ENCODE results near the gene SPATA7. TPM values are rescaled to one million over a fixed set of nuclear protein-coding genes. Genes with fewer than 3 reads are reported as not detected.

SPATA7 gene
- polyA plus RNA-seq, 3 donors: 2.2 to 4.8 (median 3.4) TPM

- Mint-ChIP-seq H3K36me3 (no peaks in the 10 kb centered on the region), H3K4me1 (no peaks in the 10 kb centered on the region), H3K27me3 (ENCODE audit: low read depth in 3 of 3) (peaks cover 6 to 15% (median 7%) of the 10 kb centered on the region in 3 donors), H3K4me3 (no peak overlapping the region), H3K27ac (no peak overlapping the region), H3K9me3 (peaks cover 5 to 16% (median 14%) of the 10 kb centered on the region in 7 donors)
- no peak overlapping the region for H3K27ac ChIP-seq (ENCODE audit: low read depth in 1 of 2, low read length in 2 of 2)
- peaks cover 12% of the 10 kb centered on the region in 2 donors for H3K9me3 ChIP-seq (replicated peaks in 1 of 2; ENCODE audit: control insufficient read depth in 1 of 2, insufficient read depth in 1 of 2, low read length in 2 of 2)
- H4K20me1 ChIP-seq (ENCODE audit: insufficient read depth, low read length): no peaks in the 10 kb centered on the region
- intact Hi-C loops (cut with micrococcal nuclease): no loop called here
- H3K4me1 ChIP-seq (ENCODE audit: control insufficient read depth in 1 of 2, insufficient read depth in 2 of 2, low read length in 2 of 2): no peaks in the 10 kb centered on the region
- no peaks in the 10 kb centered on the region for H3K36me3 ChIP-seq (replicated peaks in 1 of 2; ENCODE audit: control insufficient read depth in 1 of 2, insufficient read depth in 2 of 2, low read length in 2 of 2)
- H3K79me2 ChIP-seq (ENCODE audit: insufficient read depth, low read length): no peaks in the 10 kb centered on the region
- TF ChIP-seq, protein P1, sequence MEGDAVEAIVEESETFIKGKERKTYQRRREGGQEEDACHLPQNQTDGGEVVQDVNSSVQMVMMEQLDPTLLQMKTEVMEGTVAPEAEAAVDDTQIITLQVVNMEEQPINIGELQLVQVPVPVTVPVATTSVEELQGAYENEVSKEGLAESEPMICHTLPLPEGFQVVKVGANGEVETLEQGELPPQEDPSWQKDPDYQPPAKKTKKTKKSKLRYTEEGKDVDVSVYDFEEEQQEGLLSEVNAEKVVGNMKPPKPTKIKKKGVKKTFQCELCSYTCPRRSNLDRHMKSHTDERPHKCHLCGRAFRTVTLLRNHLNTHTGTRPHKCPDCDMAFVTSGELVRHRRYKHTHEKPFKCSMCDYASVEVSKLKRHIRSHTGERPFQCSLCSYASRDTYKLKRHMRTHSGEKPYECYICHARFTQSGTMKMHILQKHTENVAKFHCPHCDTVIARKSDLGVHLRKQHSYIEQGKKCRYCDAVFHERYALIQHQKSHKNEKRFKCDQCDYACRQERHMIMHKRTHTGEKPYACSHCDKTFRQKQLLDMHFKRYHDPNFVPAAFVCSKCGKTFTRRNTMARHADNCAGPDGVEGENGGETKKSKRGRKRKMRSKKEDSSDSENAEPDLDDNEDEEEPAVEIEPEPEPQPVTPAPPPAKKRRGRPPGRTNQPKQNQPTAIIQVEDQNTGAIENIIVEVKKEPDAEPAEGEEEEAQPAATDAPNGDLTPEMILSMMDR (IDR thresholded peaks at IDR 0.05): no peak
- H3K9ac ChIP-seq (ENCODE audit: insufficient read depth, low read length, poor library complexity, severe bottlenecking): no peak overlapping the region
- no peak overlapping the region for H3K4me2 ChIP-seq (replicated peaks; ENCODE audit: extremely low read depth, low read length, poor library complexity, severe bottlenecking)
- H3K4me3 ChIP-seq (replicated peaks in 1 of 3; ENCODE audit: low read depth in 2 of 3, low read length in 3 of 3): no peak overlapping the region
- WGBS (ENCODE audit: insufficient coverage): no CpG with 5 or more reads among the region's 4 CpGs
- no peak overlapping the region for H2AFZ ChIP-seq (ENCODE audit: insufficient read depth, low read depth, low read length, poor library complexity, severe bottlenecking)
- DNase-seq: no peak
- peaks cover 6 to 8% of the 10 kb centered on the region in 2 donors for H3K27me3 ChIP-seq (ENCODE audit: control insufficient read depth in 2 of 2, insufficient read depth in 2 of 2, low read length in 2 of 2)
Measured at GRCh38 chr14:88364710-88365413, 20.6 kb upstream of the SPATA7 start.

DNA sequence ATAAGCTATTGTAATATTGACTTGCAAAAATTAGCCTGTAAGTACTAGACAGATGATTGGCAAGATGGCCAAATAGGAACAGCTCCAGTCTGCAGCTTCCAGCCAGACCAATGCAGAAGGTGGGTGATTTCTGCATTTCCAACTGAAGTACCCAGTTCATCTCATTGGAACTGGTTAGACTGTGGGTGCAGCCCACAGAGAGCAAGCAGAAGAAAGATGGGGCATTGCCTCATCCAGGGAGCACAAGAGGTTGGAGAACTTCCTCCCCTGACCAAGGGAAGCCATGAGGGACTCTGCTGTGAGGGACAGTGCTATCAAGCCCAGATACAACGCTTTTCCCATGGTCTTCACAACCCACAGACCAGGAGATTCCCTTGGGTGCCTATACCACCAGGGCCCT lies 16.0 kb upstream of the SPATA7 start:
- intact Hi-C loops (cut with micrococcal nuclease): no loop called here
- Histone ChIP-seq H2AFZ (ENCODE audit: insufficient read depth, low read depth, low read length, poor library complexity, severe bottlenecking) (no peak overlapping the region), H3K79me2 (ENCODE audit: insufficient read depth, low read length) (no peaks in the 10 kb centered on the region), H3K36me3 (replicated peaks in 1 of 2; ENCODE audit: control insufficient read depth in 1 of 2, insufficient read depth in 2 of 2, low read length in 2 of 2) (no peaks in the 10 kb centered on the region), H4K20me1 (ENCODE audit: insufficient read depth, low read length) (no peaks in the 10 kb centered on the region), H3K9me3 (replicated peaks in 1 of 2; ENCODE audit: control insufficient read depth in 1 of 2, insufficient read depth in 1 of 2, low read length in 2 of 2) (no peaks in the 10 kb centered on the region), H3K4me1 (ENCODE audit: control insufficient read depth in 1 of 2, insufficient read depth in 2 of 2, low read length in 2 of 2) (no peaks in the 10 kb centered on the region), H3K4me3 (replicated peaks in 1 of 3; ENCODE audit: low read depth in 2 of 3, low read length in 3 of 3) (no peak overlapping the region), H3K27me3 (ENCODE audit: control insufficient read depth in 2 of 2, insufficient read depth in 2 of 2, low read length in 2 of 2) (peaks cover 0 to 3% of the 10 kb centered on the region in 2 donors), H3K4me2 (replicated peaks; ENCODE audit: extremely low read depth, low read length, poor library complexity, severe bottlenecking) (no peak overlapping the region), H3K27ac (ENCODE audit: low read depth in 1 of 2, low read length in 2 of 2) (no peak overlapping the region), H3K9ac (ENCODE audit: insufficient read depth, low read length, poor library complexity, severe bottlenecking) (no peak overlapping the region)
- H3K27ac Mint-ChIP-seq: peak overlapping the region in 1 of 7 donors; percentile 8
- H3K27me3 Mint-ChIP-seq (ENCODE audit: low read depth in 3 of 3): peaks cover 12 to 24% (median 14%) of the 10 kb centered on the region in 3 donors
- H3K4me3 Mint-ChIP-seq: no peak overlapping the region
- WGBS (ENCODE audit: insufficient coverage): no CpG with 5 or more reads among the region's 1 CpG
- no peaks in the 10 kb centered on the region for H3K36me3 Mint-ChIP-seq
- no peaks in the 10 kb centered on the region for H3K4me1 Mint-ChIP-seq
- DNase-seq: no peak
- H3K9me3 Mint-ChIP-seq: peaks cover 0 to 8% (median 5%) of the 10 kb centered on the region in 7 donors
- TF ChIP-seq, protein P1 (IDR thresholded peaks at IDR 0.05): no peak

Measured in CD14-positive monocyte (primary cell).